GM12874 (cell line): ENCODE results near the gene PCNX3.

Source experiments
- CTCF ChIP-seq: IDR thresholded peaks from 2 replicates; pipeline ENCODE4 v1.5.1; 2011; ENCODE audit warnings: low read depth, mild to moderate bottlenecking, control low read depth, low read length, moderate library complexity; ENCODE audit not compliant: insufficient read depth

PCNX3 gene

GRCh38 chr11:65577756-65578109 is 37.8 kb upstream of the PCNX3 start:
- no peak for TF ChIP-seq CTCF

GRCh38 chr11:65578134-65578533 is 37.4 kb upstream of the PCNX3 start:
- TF ChIP-seq CTCF, result no peak

GRCh38 chr11:65578667-65579066 is 36.9 kb upstream of the PCNX3 start:
- TF ChIP-seq CTCF, result no peak

- no peak for TF ChIP-seq CTCF
These were observed 36.3 kb upstream of the PCNX3 start for GRCh38 chr11:65579291-65579690.

GRCh38 chr11:65580031-65580692 is 35.4 kb upstream of the PCNX3 start:
- no peak for TF ChIP-seq CTCF

GRCh38 chr11:65580756-65581155 is 34.8 kb upstream of the PCNX3 start:
- no peak for TF ChIP-seq CTCF

GRCh38 chr11:65581928-65582327 is 33.6 kb upstream of the PCNX3 start:
- no peak for TF ChIP-seq CTCF
